ENCODE data around the gene C1orf87.

C1orf87 gene

GRCh38 chr1:60073605-60074278 is at the start of gene C1orf87:
TSS of gene C1orf87 (minus strand) at chr1:60073770. CDS start at chr1:60072643, 1,127 bp downstream.
- DNase-seq (ENCODE audit: low read depth in 2 of 2), result no peak

DNA sequence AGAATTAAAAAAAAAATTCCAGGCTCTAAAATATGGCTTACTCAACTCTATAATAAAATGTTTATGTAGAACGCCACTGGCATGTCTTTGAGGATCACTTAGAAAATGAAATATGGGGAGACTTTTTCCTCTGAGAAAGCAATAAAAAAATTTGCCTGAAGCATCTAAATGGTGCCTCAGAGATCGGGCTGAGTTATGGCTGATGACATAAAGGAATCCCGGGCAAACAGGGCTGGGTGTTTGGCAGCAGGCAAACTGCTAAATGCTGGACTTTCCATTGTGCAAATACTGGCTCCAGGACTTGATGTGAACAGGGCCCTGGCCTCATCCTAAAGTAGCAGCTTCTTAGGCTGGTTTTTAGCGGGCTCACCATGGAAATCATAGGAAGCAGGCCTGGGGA is 44.5 kb upstream of the C1orf87 start:
- DNase-seq (ENCODE audit: low read depth in 2 of 2), result no peak

DNA sequence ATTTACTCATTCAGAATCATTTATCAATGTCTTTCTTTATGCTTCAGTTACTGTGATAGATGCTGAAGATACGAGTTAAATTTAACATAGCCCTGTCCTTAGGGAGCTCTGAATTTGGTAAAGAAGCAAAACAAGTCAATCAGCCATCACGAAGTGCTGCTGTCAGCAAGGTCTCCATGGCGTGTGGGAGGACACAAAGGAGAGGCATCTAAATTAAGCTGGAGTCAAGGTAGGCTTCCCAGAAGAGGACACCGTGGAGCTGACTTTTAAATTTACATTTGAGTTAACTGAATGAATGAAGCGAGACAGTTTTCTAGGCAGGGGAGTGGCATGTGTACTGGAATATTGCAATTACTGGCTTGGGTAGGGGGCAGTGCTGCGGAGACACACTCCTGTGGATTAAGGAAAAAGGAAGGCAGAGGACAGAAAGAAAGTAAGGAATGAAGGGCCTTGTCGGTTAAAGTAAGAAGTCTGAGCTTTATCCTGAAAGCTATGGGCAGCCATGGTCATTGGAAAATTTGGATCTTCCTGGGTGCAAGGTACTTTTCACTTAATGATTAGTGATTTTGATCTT is 41.3 kb upstream of the C1orf87 start:
- DNase-seq (ENCODE audit: low read depth in 2 of 2), result no peak

- no peak for DNase-seq (ENCODE audit: low read depth in 2 of 2)
These were observed 40.0 kb upstream of the C1orf87 start for GRCh38 chr1:60113596-60113995.

DNA sequence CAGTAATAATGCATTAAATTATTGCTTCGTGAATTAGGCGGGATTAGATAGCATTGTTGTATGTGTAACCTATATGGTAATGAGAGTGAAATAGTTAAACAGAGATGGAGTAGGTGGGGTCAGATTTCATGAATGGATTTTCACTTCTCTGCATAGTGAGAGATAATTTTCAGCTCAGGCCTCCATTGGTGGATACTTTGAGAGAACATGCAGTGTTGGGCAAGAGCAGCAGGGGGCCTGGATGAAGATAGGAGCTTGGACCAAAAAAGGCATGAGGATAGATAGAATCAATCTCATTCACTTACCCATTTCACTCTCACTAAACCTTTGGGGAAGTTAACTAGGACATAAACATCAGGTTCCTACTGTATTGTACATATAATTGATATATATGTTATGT is 39.5 kb upstream of the C1orf87 start:
- DNase-seq (ENCODE audit: low read depth in 2 of 2), result no peak

DNA sequence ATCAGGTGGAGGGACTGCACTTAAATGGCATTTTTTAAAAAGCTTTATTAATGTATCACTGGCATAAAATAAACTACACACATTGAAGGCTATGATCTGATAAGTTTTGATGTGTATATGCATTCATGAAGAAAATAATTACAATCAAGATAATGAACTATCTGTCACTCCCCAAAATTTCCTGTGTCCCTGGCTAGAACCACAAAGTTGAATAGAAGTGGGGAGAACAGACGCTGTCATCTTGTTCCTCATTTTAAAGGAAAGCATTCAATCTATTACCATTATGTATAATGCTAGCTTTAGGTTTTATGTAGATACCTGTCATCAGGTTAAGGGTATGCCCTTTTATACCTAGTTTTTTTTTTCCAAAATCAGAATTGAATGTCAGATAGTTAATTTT is 38.1 kb upstream of the C1orf87 start:
- DNase-seq (ENCODE audit: low read depth in 2 of 2), result no peak

GRCh38 chr1:60111118-60111517 is 37.5 kb upstream of the C1orf87 start:
- DNase-seq (ENCODE audit: low read depth in 2 of 2), result no peak

DNA sequence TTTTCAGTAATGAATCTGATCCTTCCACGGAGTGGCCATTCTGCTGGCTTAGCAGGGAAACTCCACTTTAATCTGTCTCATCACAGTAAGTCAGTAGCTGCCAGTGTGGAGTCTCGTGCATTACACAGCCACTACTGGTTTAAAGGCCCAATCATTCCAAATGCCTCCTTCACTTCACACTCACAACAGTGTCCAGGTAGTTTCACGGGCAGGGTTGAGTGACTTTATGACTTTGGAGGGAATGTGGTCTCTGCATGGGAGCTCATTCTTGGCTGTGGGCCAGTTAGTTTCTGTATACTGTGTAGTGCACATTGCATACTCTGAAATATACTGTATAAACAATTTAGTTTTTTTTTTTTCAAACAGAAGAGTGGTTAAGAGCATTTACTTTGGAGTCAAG is 34.6 kb upstream of the C1orf87 start:
- no peak for DNase-seq (ENCODE audit: low read depth in 2 of 2)

GRCh38 chr1:60103186-60103585 is 29.6 kb upstream of the C1orf87 start:
- no peak for DNase-seq (ENCODE audit: low read depth in 2 of 2)

DNA sequence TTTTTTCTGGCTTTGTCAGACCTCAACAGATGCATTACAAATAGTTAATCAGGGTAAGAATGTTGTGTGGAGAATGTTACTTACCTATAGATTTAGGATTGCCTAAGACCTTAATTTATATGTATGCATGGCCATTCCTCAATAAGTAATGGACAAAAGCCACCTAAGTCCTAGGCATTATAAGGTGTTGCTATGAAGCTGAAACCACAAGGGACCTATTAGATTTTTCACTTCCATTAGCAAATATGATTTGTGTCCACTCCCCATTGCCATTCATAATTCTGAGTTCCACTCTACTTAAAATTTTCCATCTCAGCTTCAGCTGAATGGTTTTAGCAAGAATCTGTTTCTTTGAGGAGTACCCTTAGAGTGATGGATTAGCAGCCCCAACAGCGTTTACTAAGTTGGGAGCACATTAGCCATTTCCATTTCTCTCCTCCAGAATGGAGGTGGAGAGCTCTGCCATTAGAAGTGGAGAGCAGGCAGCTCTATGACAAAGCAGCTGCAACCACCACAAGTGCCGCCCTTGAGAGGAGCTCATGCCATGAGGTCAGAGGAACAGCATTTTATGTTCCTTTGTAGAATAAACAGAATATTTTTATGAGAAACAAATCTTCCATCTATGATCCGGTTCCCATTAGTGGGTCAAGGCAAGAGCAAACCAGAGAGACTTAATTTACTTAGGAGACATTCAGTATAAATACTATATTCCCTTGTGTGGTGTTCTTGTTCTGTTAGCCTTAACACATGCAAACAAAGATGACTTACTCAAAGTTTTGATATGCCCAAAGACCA is 28.9 kb upstream of the C1orf87 start:
- DNase-seq (ENCODE audit: low read depth in 2 of 2), result no peak

DNA sequence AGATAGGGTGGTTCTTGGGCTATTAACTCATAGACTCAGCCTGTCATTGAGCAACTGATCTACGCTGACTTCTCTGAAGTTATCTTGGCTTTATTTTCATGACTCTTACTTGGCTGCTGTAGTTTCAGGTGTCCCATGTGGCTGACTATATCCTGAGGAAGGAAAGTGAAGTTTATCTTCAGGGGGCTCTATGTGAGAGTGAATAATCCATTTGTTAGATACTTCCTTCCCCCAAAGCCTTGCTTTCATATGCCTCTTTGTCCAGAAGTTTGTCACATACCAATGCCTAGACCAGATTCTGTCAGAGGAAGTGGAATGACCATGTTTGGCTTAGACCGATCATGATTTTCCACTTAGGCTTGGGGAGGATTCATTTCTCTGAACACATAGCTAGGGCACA is 27.9 kb upstream of the C1orf87 start:
- no peak for DNase-seq (ENCODE audit: low read depth in 2 of 2)

DNA sequence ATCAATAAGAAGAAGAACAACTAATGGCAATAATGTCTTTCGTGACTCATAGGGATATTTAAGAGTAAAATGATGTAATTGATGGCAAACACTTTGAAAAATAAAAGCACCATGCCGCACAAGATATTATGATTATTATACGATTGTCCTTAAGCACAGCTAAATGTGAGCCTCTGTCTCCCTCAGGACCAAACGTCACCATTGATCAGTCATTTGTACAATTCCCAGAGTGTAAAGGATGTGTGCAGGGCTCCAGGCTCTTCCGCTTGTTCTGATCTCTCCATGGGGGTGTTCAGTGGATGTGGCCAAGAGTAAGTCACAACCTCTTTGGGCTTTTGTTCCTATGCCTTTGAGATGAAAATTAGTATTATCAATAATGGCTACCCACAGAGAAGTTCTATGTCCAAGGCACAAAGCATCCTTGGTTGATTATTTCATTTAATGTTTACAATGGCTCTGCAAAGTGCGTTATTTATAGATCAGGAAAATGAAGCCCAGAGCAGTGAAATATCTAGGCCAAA is 17.7 kb upstream of the C1orf87 start:
- DNase-seq (ENCODE audit: low read depth in 2 of 2), result no peak

DNA sequence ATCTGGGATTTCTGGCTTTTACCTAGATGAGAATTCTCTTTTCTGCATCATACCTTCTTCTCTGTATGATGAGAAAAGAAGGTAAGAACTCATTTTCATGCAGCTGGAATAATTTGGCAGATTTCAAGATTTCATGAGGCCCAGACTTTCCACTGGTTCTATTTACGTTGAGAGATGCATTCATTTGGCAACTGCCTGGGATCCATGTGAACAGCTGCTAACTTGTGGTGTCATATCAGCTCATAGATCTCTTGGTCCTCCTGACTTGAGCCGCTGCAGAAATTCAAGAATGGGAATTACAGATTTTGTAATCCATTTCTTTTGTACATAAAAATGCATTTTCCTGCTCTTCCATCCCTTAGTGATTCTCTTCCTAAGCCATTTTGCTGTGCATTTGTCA is 17.1 kb upstream of the C1orf87 start:
- no peak for DNase-seq (ENCODE audit: low read depth in 2 of 2)

DNA sequence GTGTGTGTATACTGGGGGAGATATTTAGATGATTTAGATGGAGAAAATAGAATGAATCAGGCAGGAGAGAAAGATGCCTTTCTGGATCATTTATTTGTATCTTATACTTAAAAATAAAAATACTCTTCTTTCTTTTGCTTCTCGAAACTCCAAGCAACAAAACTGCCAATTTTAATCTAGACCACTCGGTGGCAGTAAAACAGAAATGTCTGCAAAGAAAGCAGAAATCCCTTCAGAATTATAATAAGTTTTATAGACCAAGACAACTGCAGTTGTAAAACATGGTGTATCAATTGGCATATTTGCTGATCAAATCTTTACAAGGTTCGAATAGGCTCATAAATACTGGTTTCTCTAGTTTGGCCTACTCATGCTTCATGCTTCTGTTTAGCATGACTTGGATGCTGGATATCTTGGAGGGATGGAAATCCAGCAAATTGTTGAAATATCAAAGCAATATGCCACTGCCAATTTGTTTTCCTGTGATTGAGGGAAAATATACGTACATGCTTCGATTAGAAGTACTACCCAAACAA is 15.1 kb upstream of the C1orf87 start:
- no peak for DNase-seq (ENCODE audit: low read depth in 2 of 2)

GRCh38 chr1:60087681-60088080 is 14.1 kb upstream of the C1orf87 start:
- no peak for DNase-seq (ENCODE audit: low read depth in 2 of 2)

- DNase-seq (ENCODE audit: low read depth in 2 of 2), result no peak
These were observed 4.6 kb upstream of the C1orf87 start for GRCh38 chr1:60078182-60078581.

GRCh38 chr1:60071296-60071695 is 2.3 kb downstream of the C1orf87 start:
- no peak for DNase-seq (ENCODE audit: low read depth in 2 of 2)

GRCh38 chr1:60069691-60070090 is 3.9 kb downstream of the C1orf87 start:
- no peak for DNase-seq (ENCODE audit: low read depth in 2 of 2)

DNA sequence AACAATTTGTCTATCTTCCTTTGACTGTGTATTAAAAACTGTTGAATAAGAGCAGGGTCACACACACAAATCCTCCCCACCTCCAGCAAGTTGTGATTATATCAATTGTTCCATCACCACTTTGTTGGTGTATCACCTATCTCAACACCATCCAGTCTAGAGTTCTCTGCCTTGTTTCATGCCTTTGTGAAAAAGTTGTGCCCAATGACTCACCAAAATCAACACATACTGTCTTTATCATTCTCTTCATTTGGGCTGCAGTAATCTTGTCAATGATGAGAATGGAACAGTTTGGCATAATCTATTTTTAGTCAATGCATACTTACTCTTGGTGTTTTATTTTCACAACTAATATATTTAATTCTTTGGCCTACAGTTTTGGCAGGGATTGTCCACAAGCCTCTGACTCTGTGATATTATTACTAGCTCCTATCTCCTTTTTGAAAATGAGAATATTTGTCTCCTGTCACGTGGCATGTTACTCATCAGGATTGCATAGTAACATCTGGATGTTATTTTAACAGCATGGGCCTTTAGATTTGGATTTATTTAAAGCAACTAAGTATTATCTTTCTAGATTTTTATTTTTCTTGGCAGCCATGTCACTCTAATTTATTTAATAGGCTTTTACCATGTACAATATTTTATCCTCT is 5.1 kb downstream of the C1orf87 start:
- DNase-seq (ENCODE audit: low read depth in 2 of 2), result no peak

DNA sequence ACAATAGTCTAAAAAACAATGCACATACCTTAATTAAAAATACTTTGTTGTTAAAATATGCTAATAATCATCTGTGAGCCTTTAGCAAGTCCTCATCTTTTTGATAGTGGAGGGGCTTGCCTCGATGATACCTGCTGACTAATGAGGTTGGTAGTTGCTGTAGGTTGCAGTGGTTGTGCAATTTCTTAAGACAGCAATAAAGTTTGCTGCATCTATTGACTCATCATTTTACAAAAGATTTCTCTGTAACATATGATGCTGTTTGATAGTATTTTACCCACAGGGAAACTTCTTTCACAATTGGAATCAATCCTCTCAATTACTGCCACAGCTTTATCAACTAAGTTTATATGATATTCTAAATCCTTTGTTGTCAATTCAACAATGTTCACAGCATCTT is 7.6 kb downstream of the C1orf87 start:
- no peak for DNase-seq (ENCODE audit: low read depth in 2 of 2)

DNA sequence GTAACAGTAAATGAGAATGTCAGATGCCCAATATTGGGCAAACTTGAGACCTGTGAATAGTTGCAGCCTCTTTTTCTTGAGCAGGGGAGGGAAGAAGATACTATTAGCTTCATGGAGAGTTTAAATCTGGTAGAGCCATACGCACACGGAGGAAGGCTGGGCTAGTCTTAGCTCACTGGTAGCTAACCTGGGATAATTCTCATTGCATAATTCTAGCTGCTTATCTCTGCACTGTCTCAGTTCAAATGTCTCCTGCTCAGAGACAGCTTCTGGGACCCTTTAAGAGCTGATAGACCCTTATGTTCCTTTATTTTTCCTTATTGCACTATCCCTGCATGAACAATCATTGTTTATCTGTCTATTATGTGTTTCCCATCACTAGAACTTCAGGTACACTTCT is 8.4 kb downstream of the C1orf87 start:
- DNase-seq (ENCODE audit: low read depth in 2 of 2), result no peak

DNA sequence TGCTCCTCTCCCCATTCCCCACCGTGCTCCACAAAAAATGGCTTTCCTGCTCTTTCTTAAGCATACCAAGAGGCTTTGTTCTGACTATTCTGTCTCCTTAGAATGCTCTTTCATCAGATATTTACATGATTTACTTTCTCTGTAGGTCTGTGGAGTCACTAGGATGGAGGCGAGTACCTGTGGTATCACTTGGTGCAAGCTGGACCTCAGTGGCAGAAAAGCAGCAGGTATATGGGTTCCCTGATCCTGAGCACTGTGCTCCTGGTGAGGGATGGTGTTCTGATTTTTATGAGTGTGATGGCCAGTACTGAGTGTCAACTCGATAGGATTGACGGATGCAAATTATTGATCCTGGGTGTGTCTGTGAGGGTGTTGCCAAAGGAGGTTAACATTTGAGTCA is 10.0 kb downstream of the C1orf87 start:
- DNase-seq (ENCODE audit: low read depth in 2 of 2), result no peak

All from stimulated activated CD8-positive, alpha-beta memory T cell treated with anti-CD3 and anti-CD28 coated beads, Interleukin-7, amount 100 ng/mL, for 1 hour (primary cell).